ENCODE data around the gene INO80E. TPM values are rescaled to one million over a fixed set of nuclear protein-coding genes. Genes with fewer than 3 reads are reported as not detected.

Gene INO80E
- polyA plus RNA-seq, 2 of the 4 experiments (the other 2 are of a cell fraction): 41.3 to 89.0 TPM

GRCh38 chr16:29996766-29997250 is 767 bp downstream of the INO80E start:
- H3K4me3 ChIP-seq: peak overlapping the region; percentile 89
- TF ChIP-seq TFCP2L1 (CRISPR knock-in tag; IDR thresholded peaks at IDR 0.05) (no peak), POLR2A (IDR thresholded peaks at IDR 0.05; ENCODE audit: low read length) (no peak), JUN (IDR thresholded peaks at IDR 0.05) (no peak), ZC3H11A (IDR thresholded peaks at IDR 0.05) (no peak), ZSCAN20 (CRISPR knock-in tag; IDR thresholded peaks at IDR 0.05) (no peak), EP300 (IDR thresholded peaks at IDR 0.05) (no peak), CEBPB (IDR thresholded peaks at IDR 0.05) (no peak), KDM1A (IDR thresholded peaks at IDR 0.05; ENCODE audit: low read depth) (no peak), ESRRA (IDR thresholded peaks at IDR 0.05; ENCODE audit: borderline replicate concordance, low read length) (no peak), RNF2 (IDR thresholded peaks at IDR 0.05; ENCODE audit: borderline replicate concordance, low read depth) (no peak), ZFP36 (IDR thresholded peaks at IDR 0.05; ENCODE audit: borderline replicate concordance, partially characterized antibody) (no peak), MAZ (IDR thresholded peaks at IDR 0.05; ENCODE audit: borderline replicate concordance, low read depth, low read length) (no peak), FOSB (CRISPR knock-in tag; IDR thresholded peaks at IDR 0.05) (no peak), TP53 (CRISPR knock-in tag; IDR thresholded peaks at IDR 0.05) (no peak), NR3C1 (IDR thresholded peaks at IDR 0.05) (no peak), MAFK (IDR thresholded peaks at IDR 0.05; ENCODE audit: partially characterized antibody) (no peak)
- peaks cover 14% of the 10 kb centered on the region for H3K4me1 ChIP-seq
- FAIRE-seq (no peak), ATAC-seq (peak; percentile 7 to 8; a peak in 3 of 6 replicates), DNase-seq (ENCODE audit: low read depth in 1 of 2, low spot score in 1 of 2) (no peak)
- CTCF ChIA-PET: interaction anchor here (0.7 to 6.3 kb wide), 5 partner anchors 9 to 148 kb away, joined by 3 to 39 read pairs (median 3); partner anchors contain the start of gene CDIPT
- peak overlapping the region; percentile 94 to 97 for H3K27ac ChIP-seq
- no peaks in the 10 kb centered on the region for H3K9me3 ChIP-seq
- 39% methylated on average over 9 of the region's 9 CpGs for WGBS (ENCODE audit: missing lambda C conversion rate)
- POLR2A ChIA-PET: no interaction called here
- H3K4me2 ChIP-seq: peak overlapping the region; percentile 94

GRCh38 chr16:29999605-30000004 is 3.6 kb downstream of the INO80E start:
- FAIRE-seq (no peak), DNase-seq (ENCODE audit: low read depth in 1 of 2, low spot score in 1 of 2) (no peak), ATAC-seq (no peak)
- WGBS (ENCODE audit: missing lambda C conversion rate): 83% methylated on average over 6 of the region's 6 CpGs
- Histone ChIP-seq H3K4me1 (peaks cover 13% of the 10 kb centered on the region), H3K4me3 (no peak overlapping the region), H3K27ac (no peak overlapping the region), H3K4me2 (no peak overlapping the region), H3K9me3 (no peaks in the 10 kb centered on the region)
- ChIA-PET POLR2A (no interaction called here), CTCF (interaction anchor here (1.3 to 1.4 kb wide), 2 partner anchors 32 to 192 kb away, joined by 3 read pairs; partner anchors contain the start of gene TLCD3B)
- TF ChIP-seq HEYL (CRISPR knock-in tag; IDR thresholded peaks at IDR 0.05) (no peak), CBX8 (IDR thresholded peaks at IDR 0.05) (no peak), TP53 (CRISPR knock-in tag; IDR thresholded peaks at IDR 0.05) (no peak), MAZ (IDR thresholded peaks at IDR 0.05; ENCODE audit: borderline replicate concordance, low read depth, low read length) (no peak), ZNF302 (CRISPR knock-in tag; IDR thresholded peaks at IDR 0.05) (no peak), NFE2L2 (conservative IDR thresholded peaks at IDR 0.05; ENCODE audit: low read length) (no peak), CHD4 (IDR thresholded peaks at IDR 0.05; ENCODE audit: borderline replicate concordance) (no peak), ZFP36 (IDR thresholded peaks at IDR 0.05; ENCODE audit: borderline replicate concordance, partially characterized antibody) (no peak)

GRCh38 chr16:30000735-30001631 is 4.9 kb downstream of the INO80E start:
- no peak overlapping the region for H3K4me2 ChIP-seq
- WGBS (ENCODE audit: missing lambda C conversion rate): 86% methylated on average over 25 of the region's 33 CpGs
- FAIRE-seq: no peak
- no peak overlapping the region for H3K4me3 ChIP-seq
- no peaks in the 10 kb centered on the region for H3K9me3 ChIP-seq
- DNase-seq (ENCODE audit: low read depth in 1 of 2, low spot score in 1 of 2): no peak
- no peak overlapping the region for H3K27ac ChIP-seq
- POLR2A ChIA-PET: no interaction called here
- peaks cover 14% of the 10 kb centered on the region; the same call in 2 of the 3 replicates for H3K4me1 ChIP-seq
- no peak for ATAC-seq
- CTCF ChIA-PET: interaction anchor here (0.6 to 1.6 kb wide), 5 partner anchors 18 to 193 kb away, joined by 3 to 4 read pairs (median 3); partner anchors contain the start of gene TLCD3B
- TF ChIP-seq ZC3H11A (IDR thresholded peaks at IDR 0.05) (no peak), ESRRA (IDR thresholded peaks at IDR 0.05; ENCODE audit: borderline replicate concordance, low read length) (no peak), RAD21 (conservative IDR thresholded peaks at IDR 0.05 in 1 of 2, IDR thresholded peaks at IDR 0.05 in 1 of 2) (no peak), POLR2A (IDR thresholded peaks at IDR 0.05; ENCODE audit: low read length) (no peak), ELK1 (IDR thresholded peaks at IDR 0.05; ENCODE audit: low read depth, low read length) (no peak), RNF2 (IDR thresholded peaks at IDR 0.05; ENCODE audit: borderline replicate concordance, low read depth) (no peak), EHF (CRISPR knock-in tag; IDR thresholded peaks at IDR 0.05) (no peak), HMGXB4 (CRISPR knock-in tag; IDR thresholded peaks at IDR 0.05; ENCODE audit: borderline replicate concordance) (no peak), CTCF (IDR thresholded peaks at IDR 0.05) (no peak), POLR2AphosphoS2 (conservative IDR thresholded peaks at IDR 0.05; ENCODE audit: low read length) (no peak), EP300 (IDR thresholded peaks at IDR 0.05) (no peak), CBX2 (IDR thresholded peaks at IDR 0.05; ENCODE audit: borderline replicate concordance, low read depth) (no peak), ZSCAN20 (CRISPR knock-in tag; IDR thresholded peaks at IDR 0.05) (no peak)

Measured in A549 (cell line).